ENCODE data around the gene LTBP2. TPM values are rescaled to one million over a fixed set of nuclear protein-coding genes. Genes with fewer than 3 reads are reported as not detected.

The LTBP2 gene
- total and polyA plus RNA-seq, 2 of the 8 experiments (the other 6 are each of a cell fraction or from before 2014, with no cell fraction given), result 0.48 to 0.89 TPM

GRCh38 chr14:74464785-74465184, 147.3 kb downstream of the LTBP2 start:
- Histone ChIP-seq H3K18ac (ENCODE audit: extremely low read depth, low read length) (no peak overlapping the region), H2BK15ac (ENCODE audit: low read length) (no peak overlapping the region), H4K20me1 (replicated peaks in 1 of 2; ENCODE audit: control insufficient read depth in 1 of 2, insufficient read depth in 2 of 2, low read length in 2 of 2) (no peaks in the 10 kb centered on the region), H3K27ac (ENCODE audit: low read depth, low read length) (no peak overlapping the region), H3K79me2 (ENCODE audit: control insufficient read depth in 1 of 2, insufficient read depth in 2 of 2, low read length in 2 of 2) (no peaks in the 10 kb centered on the region), H2BK5ac (ENCODE audit: low read depth, low read length) (no peak overlapping the region), H3K4me2 (ENCODE audit: insufficient read depth in 1 of 2, low read depth in 2 of 2, low read length in 2 of 2) (no peak overlapping the region), H3K9ac (replicated peaks in 1 of 4; ENCODE audit: extremely low read depth in 1 of 4, low read depth in 3 of 4, low read length in 3 of 4) (no peak overlapping the region), H2BK20ac (ENCODE audit: low read length) (no peak overlapping the region), H3K23ac (ENCODE audit: insufficient read length) (no peak overlapping the region), H3K27me3 (replicated peaks in 1 of 4; ENCODE audit: control insufficient read depth in 3 of 4, extremely low read depth in 1 of 4, insufficient read depth in 3 of 4, low read length in 3 of 4) (no peaks in the 10 kb centered on the region), H2AFZ (ENCODE audit: low read length) (no peak overlapping the region), H3K4me3 (ENCODE audit: extremely low read depth in 1 of 4, insufficient read depth in 2 of 4, low read depth in 3 of 4, low read length in 4 of 4) (no peak overlapping the region), H4K5ac (ENCODE audit: insufficient read length, low read depth, low read length) (no peak overlapping the region), H3K56ac (replicated peaks; ENCODE audit: insufficient read length, low read depth, low read length) (no peak overlapping the region), H4K91ac (replicated peaks; ENCODE audit: insufficient read length, low read length) (no peak overlapping the region), H2BK12ac (ENCODE audit: low read depth, low read length) (no peak overlapping the region), H3K23me2 (ENCODE audit: low read depth, low read length) (no peaks in the 10 kb centered on the region), H3K4ac (replicated peaks; ENCODE audit: insufficient read length, low read depth, low read length) (no peak overlapping the region), H3K14ac (ENCODE audit: insufficient read length) (no peak overlapping the region), H3K79me1 (ENCODE audit: low read depth, low read length) (no peaks in the 10 kb centered on the region), H3K4me1 (replicated peaks in 1 of 4; ENCODE audit: control insufficient read depth in 3 of 4, insufficient read depth in 4 of 4, low read length in 3 of 4) (no peaks in the 10 kb centered on the region; a peak in 1 of 7 replicates), H2BK120ac (replicated peaks; ENCODE audit: low read depth, low read length) (no peak overlapping the region), H2AK5ac (ENCODE audit: low read depth, low read length) (no peak overlapping the region), H4K8ac (ENCODE audit: extremely low read depth, insufficient read depth, low read length) (no peak overlapping the region), H3K9me3 (ENCODE audit: insufficient read depth in 2 of 2, low read depth in 1 of 2, low read length in 1 of 2) (no peaks in the 10 kb centered on the region), H3K36me3 (ENCODE audit: control insufficient read depth in 2 of 4, insufficient read depth in 4 of 4, low read length in 3 of 4) (no peaks in the 10 kb centered on the region)
- ChIA-PET POLR2A (ENCODE audit: partially characterized antibody) (interaction anchor here (0.8 to 1.3 kb wide), 4 partner anchors 10 to 183 kb away, joined by 3 to 4 read pairs (median 3); no protein-coding TSS in a partner anchor), CTCF (ENCODE audit: partially characterized antibody) (interaction anchor here (0.6 to 18.2 kb wide), 4 partner anchors 13 to 171 kb away, joined by 3 to 181 read pairs (median 4); no protein-coding TSS in a partner anchor)
- DNase-seq (ENCODE audit: low read depth in 1 of 2, low spot score in 2 of 2), result peak in 1 of 2 experiments; percentile 34
- WGBS, 2 experiments (ENCODE audit: extremely low coverage in 1 of 2, insufficient coverage in 1 of 2, insufficient read length in 1 of 2, insufficient replicate concordance in 2 of 2, low coverage in 1 of 2, low lambda C conversion rate in 2 of 2, missing lambda C conversion rate in 1 of 2), result 94% methylated on average over 3 of the region's 3 CpGs; no CpG with 5 or more reads in 1 of the 2 experiments
- FAIRE-seq, result no peak
- TF ChIP-seq TCF12 (IDR thresholded peaks at IDR 0.05; ENCODE audit: low read depth, low read length) (no peak), FOSL1 (IDR thresholded peaks at IDR 0.05; ENCODE audit: insufficient read depth, low read depth, low read length) (no peak), TBP (IDR thresholded peaks at IDR 0.05; ENCODE audit: low read depth, low read length) (no peak), MAX (IDR thresholded peaks at IDR 0.05) (no peak), SUZ12 (IDR thresholded peaks at IDR 0.05; ENCODE audit: low read length) (no peak), EP300 (IDR thresholded peaks at IDR 0.05; ENCODE audit: borderline replicate concordance in 1 of 2, low read depth in 2 of 2, low read length in 2 of 2) (no peak), ATF2 (IDR thresholded peaks at IDR 0.05; ENCODE audit: low read length) (no peak), POLR2AphosphoS5 (IDR thresholded peaks at IDR 0.05; ENCODE audit: low read depth, low read length) (no peak), SIX5 (IDR thresholded peaks at IDR 0.05; ENCODE audit: low read depth, low read length) (no peak), CREB1 (IDR thresholded peaks at IDR 0.05) (no peak), HDAC6 (IDR thresholded peaks at IDR 0.05; ENCODE audit: low read depth, low read length) (no peak), RNF2 (IDR thresholded peaks at IDR 0.05; ENCODE audit: borderline replicate concordance, low read depth, low read length, missing control alignments, poor library complexity, severe bottlenecking) (no peak)

Data from H1 (cell line).